Upper lobe of left lung (tissue), 4 donors: ENCODE data around the gene TSPAN11.

Experiments used
- CTCF ChIP-seq, 6 experiments: fragments of 450-650 bp in 4 of 6; fragments of 200-600 bp in 2 of 6; sonication (generic) in 2 of 6; IDR thresholded peaks; one replicate each; pipeline ENCODE4 v1.5.1; 2016 to 2019; ENCODE audit warnings: antibody characterized with exemption in 6 of 6
- EP300 ChIP-seq, 4 donors: sonication (generic); formaldehyde crosslinking; IDR thresholded peaks; one replicate each; pipeline ENCODE4 v1.5.1; 2017; ENCODE audit warnings: antibody characterized with exemption in 4 of 4, control low read depth in 2 of 4
- POLR2A ChIP-seq, 4 donors: fragments of 450-650 bp; IDR thresholded peaks; one replicate each; pipeline ENCODE4 v1.5.1; 2016 to 2017; ENCODE audit warnings: antibody characterized with exemption in 4 of 4, mild to moderate bottlenecking in 2 of 4
- POLR2AphosphoS5 ChIP-seq, 2 donors: sonication (generic); formaldehyde crosslinking; IDR thresholded peaks; one replicate each; pipeline ENCODE4 v1.5.1; 2017; ENCODE audit warnings: antibody characterized with exemption in 2 of 2

GRCh38 chr12:30880813-30881212 is 45.7 kb upstream of the TSPAN11 start:
- no peak for TF ChIP-seq EP300 (IDR thresholded peaks at IDR 0.05)
- TF ChIP-seq CTCF (IDR thresholded peaks at IDR 0.05), result no peak
- no peak for TF ChIP-seq POLR2A (IDR thresholded peaks at IDR 0.05)
- no peak for TF ChIP-seq POLR2AphosphoS5 (IDR thresholded peaks at IDR 0.05)
